Measurements from ENCODE around the gene COBL.

Gene COBL

GRCh38 chr7:50983850-50984249 is 332.8 kb downstream of the COBL start:
- Histone ChIP-seq H3K27ac (replicated peaks; ENCODE audit: low read length) (no peak overlapping the region), H3K9ac (ENCODE audit: low read depth, low read length, poor library complexity) (no peak overlapping the region), H2AK5ac (ENCODE audit: low read depth, low read length) (no peak overlapping the region), H2BK12ac (ENCODE audit: low read length) (no peak overlapping the region), H3K4me2 (ENCODE audit: insufficient read depth, low read length, poor library complexity, severe bottlenecking) (no peak overlapping the region), H3K27me3 (ENCODE audit: control insufficient read depth in 3 of 3, insufficient read depth in 3 of 3, low read depth in 1 of 3, low read length in 3 of 3) (no peaks in the 10 kb centered on the region), H3K9me3 (replicated peaks in 1 of 2; ENCODE audit: control insufficient read depth in 2 of 2, insufficient read depth in 1 of 2, low read depth in 1 of 2, low read length in 2 of 2) (no peaks in the 10 kb centered on the region), H3K4me3 (ENCODE audit: low read length in 2 of 2) (no peak overlapping the region), H3K14ac (ENCODE audit: low read length) (no peak overlapping the region), H3K36me3 (replicated peaks in 1 of 2; ENCODE audit: control insufficient read depth in 2 of 2, insufficient read depth in 2 of 2, low read length in 2 of 2) (no peaks in the 10 kb centered on the region), H2BK5ac (ENCODE audit: low read length) (no peak overlapping the region), H2BK120ac (ENCODE audit: low read depth, low read length) (no peak overlapping the region), H3K4me1 (ENCODE audit: control insufficient read depth in 2 of 2, insufficient read depth in 1 of 2, low read depth in 1 of 2, low read length in 2 of 2) (peaks cover 2 to 4% of the 10 kb centered on the region in 2 donors), H3K4ac (ENCODE audit: low read length) (no peak overlapping the region), H3K23ac (ENCODE audit: low read depth, low read length, poor library complexity) (no peak overlapping the region), H3K18ac (ENCODE audit: low read length) (no peak overlapping the region), H2AFZ (ENCODE audit: low read length) (no peak overlapping the region), H4K8ac (ENCODE audit: low read depth, low read length) (no peak overlapping the region), H4K91ac (ENCODE audit: low read depth, low read length, poor library complexity) (no peak overlapping the region), H3K79me1 (ENCODE audit: low read depth, low read length) (no peaks in the 10 kb centered on the region), H2BK15ac (ENCODE audit: low read length) (no peak overlapping the region)
- WGBS, 2 donors (ENCODE audit: extremely low coverage in 2 of 2, insufficient read length in 2 of 2, insufficient replicate concordance in 1 of 2): no CpG with 5 or more reads among the region's 1 CpG
- DNase-seq (ENCODE audit: low spot score): no peak

- Histone ChIP-seq H3K79me1 (ENCODE audit: low read depth, low read length) (no peaks in the 10 kb centered on the region), H3K27me3 (ENCODE audit: control insufficient read depth in 3 of 3, insufficient read depth in 3 of 3, low read depth in 1 of 3, low read length in 3 of 3) (no peaks in the 10 kb centered on the region), H3K9ac (ENCODE audit: low read depth, low read length, poor library complexity) (no peak overlapping the region), H2AFZ (ENCODE audit: low read length) (no peak overlapping the region), H4K91ac (ENCODE audit: low read depth, low read length, poor library complexity) (no peak overlapping the region), H3K4me1 (ENCODE audit: control insufficient read depth in 2 of 2, insufficient read depth in 1 of 2, low read depth in 1 of 2, low read length in 2 of 2) (peaks cover 0 to 2% of the 10 kb centered on the region in 2 donors), H3K36me3 (replicated peaks in 1 of 2; ENCODE audit: control insufficient read depth in 2 of 2, insufficient read depth in 2 of 2, low read length in 2 of 2) (no peaks in the 10 kb centered on the region), H2BK120ac (ENCODE audit: low read depth, low read length) (no peak overlapping the region), H2BK15ac (ENCODE audit: low read length) (no peak overlapping the region), H3K4me2 (ENCODE audit: insufficient read depth, low read length, poor library complexity, severe bottlenecking) (no peak overlapping the region), H2BK5ac (ENCODE audit: low read length) (no peak overlapping the region), H3K18ac (ENCODE audit: low read length) (no peak overlapping the region), H2AK5ac (ENCODE audit: low read depth, low read length) (no peak overlapping the region), H3K4me3 (ENCODE audit: low read length in 2 of 2) (no peak overlapping the region), H3K14ac (ENCODE audit: low read length) (no peak overlapping the region), H2BK12ac (ENCODE audit: low read length) (no peak overlapping the region), H3K4ac (ENCODE audit: low read length) (no peak overlapping the region), H4K8ac (ENCODE audit: low read depth, low read length) (no peak overlapping the region), H3K27ac (replicated peaks; ENCODE audit: low read length) (no peak overlapping the region), H3K9me3 (replicated peaks in 1 of 2; ENCODE audit: control insufficient read depth in 2 of 2, insufficient read depth in 1 of 2, low read depth in 1 of 2, low read length in 2 of 2) (no peaks in the 10 kb centered on the region), H3K23ac (ENCODE audit: low read depth, low read length, poor library complexity) (no peak overlapping the region)
- no peak for DNase-seq (ENCODE audit: low spot score)
- WGBS, 2 donors (ENCODE audit: extremely low coverage in 2 of 2, insufficient read length in 2 of 2, insufficient replicate concordance in 1 of 2): no CpG with 5 or more reads among the region's 2 CpGs
Measured at GRCh38 chr7:50982626-50983025, 334.0 kb downstream of the COBL start.

GRCh38 chr7:50981743-50982142 is 334.9 kb downstream of the COBL start:
- Histone ChIP-seq H2BK15ac (ENCODE audit: low read length) (no peak overlapping the region), H3K4me1 (ENCODE audit: control insufficient read depth in 2 of 2, insufficient read depth in 1 of 2, low read depth in 1 of 2, low read length in 2 of 2) (peaks cover 0 to 2% of the 10 kb centered on the region in 2 donors), H2BK120ac (ENCODE audit: low read depth, low read length) (no peak overlapping the region), H3K9ac (ENCODE audit: low read depth, low read length, poor library complexity) (no peak overlapping the region), H2BK12ac (ENCODE audit: low read length) (no peak overlapping the region), H3K9me3 (replicated peaks in 1 of 2; ENCODE audit: control insufficient read depth in 2 of 2, insufficient read depth in 1 of 2, low read depth in 1 of 2, low read length in 2 of 2) (no peaks in the 10 kb centered on the region), H3K27me3 (ENCODE audit: control insufficient read depth in 3 of 3, insufficient read depth in 3 of 3, low read depth in 1 of 3, low read length in 3 of 3) (no peaks in the 10 kb centered on the region), H2BK5ac (ENCODE audit: low read length) (no peak overlapping the region), H3K14ac (ENCODE audit: low read length) (no peak overlapping the region), H4K8ac (ENCODE audit: low read depth, low read length) (no peak overlapping the region), H3K23ac (ENCODE audit: low read depth, low read length, poor library complexity) (no peak overlapping the region), H3K4me2 (ENCODE audit: insufficient read depth, low read length, poor library complexity, severe bottlenecking) (no peak overlapping the region), H2AK5ac (ENCODE audit: low read depth, low read length) (no peak overlapping the region), H3K18ac (ENCODE audit: low read length) (no peak overlapping the region), H4K91ac (ENCODE audit: low read depth, low read length, poor library complexity) (no peak overlapping the region), H3K4me3 (ENCODE audit: low read length in 2 of 2) (no peak overlapping the region), H3K79me1 (ENCODE audit: low read depth, low read length) (no peaks in the 10 kb centered on the region), H3K27ac (replicated peaks; ENCODE audit: low read length) (no peak overlapping the region), H2AFZ (ENCODE audit: low read length) (no peak overlapping the region), H3K36me3 (replicated peaks in 1 of 2; ENCODE audit: control insufficient read depth in 2 of 2, insufficient read depth in 2 of 2, low read length in 2 of 2) (no peaks in the 10 kb centered on the region), H3K4ac (ENCODE audit: low read length) (no peak overlapping the region)
- WGBS, 2 donors (ENCODE audit: extremely low coverage in 2 of 2, insufficient read length in 2 of 2, insufficient replicate concordance in 1 of 2): no CpG with 5 or more reads among the region's 6 CpGs
- DNase-seq (ENCODE audit: low spot score): no peak

- Histone ChIP-seq H3K4me3 (ENCODE audit: low read length in 2 of 2) (no peak overlapping the region), H3K4me2 (ENCODE audit: insufficient read depth, low read length, poor library complexity, severe bottlenecking) (no peak overlapping the region), H3K27me3 (ENCODE audit: control insufficient read depth in 3 of 3, insufficient read depth in 3 of 3, low read depth in 1 of 3, low read length in 3 of 3) (no peaks in the 10 kb centered on the region), H3K9ac (ENCODE audit: low read depth, low read length, poor library complexity) (no peak overlapping the region), H3K4ac (ENCODE audit: low read length) (no peak overlapping the region), H3K79me1 (ENCODE audit: low read depth, low read length) (no peaks in the 10 kb centered on the region), H3K4me1 (ENCODE audit: control insufficient read depth in 2 of 2, insufficient read depth in 1 of 2, low read depth in 1 of 2, low read length in 2 of 2) (peaks cover 0 to 1% of the 10 kb centered on the region in 2 donors), H2BK5ac (ENCODE audit: low read length) (no peak overlapping the region), H3K27ac (replicated peaks; ENCODE audit: low read length) (no peak overlapping the region), H4K91ac (ENCODE audit: low read depth, low read length, poor library complexity) (no peak overlapping the region), H3K14ac (ENCODE audit: low read length) (no peak overlapping the region), H2BK12ac (ENCODE audit: low read length) (no peak overlapping the region), H4K8ac (ENCODE audit: low read depth, low read length) (no peak overlapping the region), H2AFZ (ENCODE audit: low read length) (no peak overlapping the region), H3K23ac (ENCODE audit: low read depth, low read length, poor library complexity) (no peak overlapping the region), H3K18ac (ENCODE audit: low read length) (no peak overlapping the region), H2BK120ac (ENCODE audit: low read depth, low read length) (no peak overlapping the region), H3K9me3 (replicated peaks in 1 of 2; ENCODE audit: control insufficient read depth in 2 of 2, insufficient read depth in 1 of 2, low read depth in 1 of 2, low read length in 2 of 2) (no peaks in the 10 kb centered on the region), H2AK5ac (ENCODE audit: low read depth, low read length) (no peak overlapping the region), H2BK15ac (ENCODE audit: low read length) (no peak overlapping the region), H3K36me3 (replicated peaks in 1 of 2; ENCODE audit: control insufficient read depth in 2 of 2, insufficient read depth in 2 of 2, low read length in 2 of 2) (no peaks in the 10 kb centered on the region)
- DNase-seq (ENCODE audit: low spot score): no peak
- no CpG with 5 or more reads among the region's 3 CpGs for WGBS, 2 donors (ENCODE audit: extremely low coverage in 2 of 2, insufficient read length in 2 of 2, insufficient replicate concordance in 1 of 2)
Measured at GRCh38 chr7:50980411-50980810, 336.2 kb downstream of the COBL start.
